GM12878 (cell line): Measurements from ENCODE around the gene ASIC1. TPM values are rescaled to one million over a fixed set of nuclear protein-coding genes. Genes with fewer than 3 reads are reported as not detected.

Source experiments
- BCLAF1 ChIP-seq: fragments of 450-650 bp; IDR thresholded peaks from 2 replicates; pipeline ENCODE4 v1.6.1; 2017; ENCODE audit warnings: antibody characterized with exemption, mild to moderate bottlenecking, moderate library complexity
- CHD1 ChIP-seq: IDR thresholded peaks from 2 replicates; pipeline ENCODE4 v1.6.1; 2012; ENCODE audit warnings: low read depth, low read length, improper control_type of control experiment
- ETV6 ChIP-seq, 2 experiments: fragments of 450-650 bp in 1 of 2; IDR thresholded peaks in 1 of 2; conservative IDR thresholded peaks in 1 of 2; 2 replicates each; pipeline ENCODE4 v1.6.1; 2014; ENCODE audit warnings: antibody characterized with exemption in 1 of 2, borderline replicate concordance in 1 of 2, low read depth in 1 of 2, mild to moderate bottlenecking in 1 of 2, moderate library complexity in 1 of 2
- FOS ChIP-seq: IDR thresholded peaks from 3 replicates; pipeline ENCODE4 v1.6.1; 2011; ENCODE audit warnings: borderline replicate concordance; ENCODE audit not compliant: insufficient read length; ENCODE audit errors: extremely low read depth
- LARP7 ChIP-seq: fragments of 450-650 bp; IDR thresholded peaks from 2 replicates; pipeline ENCODE4 v1.6.1; 2017; ENCODE audit warnings: mild to moderate bottlenecking
- MAX ChIP-seq: IDR thresholded peaks from 2 replicates; pipeline ENCODE4 v1.6.1; 2012; ENCODE audit warnings: low read depth, low read length, improper control_type of control experiment
- MEF2A ChIP-seq: IDR thresholded peaks from 2 replicates; pipeline ENCODE4 v1.6.1; 2011; ENCODE audit warnings: low read depth, mild to moderate bottlenecking, low read length, moderate library complexity; ENCODE audit not compliant: insufficient read depth
- MEF2B ChIP-seq: fragments of 450-650 bp; IDR thresholded peaks from 2 replicates; pipeline ENCODE4 v1.6.1; 2018; ENCODE audit warnings: mild to moderate bottlenecking, moderate library complexity; ENCODE audit not compliant: partially characterized antibody, poor library complexity, severe bottlenecking
- MXI1 ChIP-seq: fragments of 150-350 bp; IDR thresholded peaks from 2 replicates; pipeline ENCODE4 v1.6.1; 2011; ENCODE audit warnings: low read depth, mild to moderate bottlenecking, inconsistent platforms, low read length, improper control_type of control experiment
- MYC ChIP-seq: IDR thresholded peaks from 2 replicates; pipeline ENCODE4 v1.6.1; 2011; ENCODE audit warnings: mild to moderate bottlenecking, low read length, moderate library complexity, inconsistent platforms; ENCODE audit not compliant: insufficient read depth, insufficient replicate concordance, insufficient read length, severe bottlenecking
- NBN ChIP-seq: fragments of 450-650 bp; IDR thresholded peaks from 2 replicates; pipeline ENCODE4 v1.6.1; 2016
- NFYB ChIP-seq: IDR thresholded peaks from 2 replicates; pipeline ENCODE4 v1.6.1; 2011; ENCODE audit warnings: low read depth, mild to moderate bottlenecking, low read length, improper control_type of control experiment, moderate library complexity; ENCODE audit not compliant: insufficient read depth
- NR2F1 ChIP-seq: fragments of 450-650 bp; conservative IDR thresholded peaks from 2 replicates; pipeline ENCODE4 v1.6.1; 2017; ENCODE audit warnings: mild to moderate bottlenecking
- SP1 ChIP-seq: IDR thresholded peaks from one replicate; pipeline ENCODE4 v1.6.1; 2011; ENCODE audit warnings: low read depth, low read length
- SREBF2 ChIP-seq: IDR thresholded peaks from 2 replicates; pipeline ENCODE4 v1.6.1; 2012; ENCODE audit warnings: mild to moderate bottlenecking, low read length
- STAT3 ChIP-seq: IDR thresholded peaks from 2 replicates; pipeline ENCODE4 v1.6.1; 2011; ENCODE audit warnings: low read depth, low read length, improper control_type of control experiment
- SUZ12 ChIP-seq: fragments of 200-600 bp; sonication (generic); IDR thresholded peaks from one replicate; pipeline ENCODE4 v1.6.1; 2018; ENCODE audit warnings: antibody characterized with exemption, mild to moderate bottlenecking; ENCODE audit not compliant: unreplicated experiment
- USF2 ChIP-seq: IDR thresholded peaks from 2 replicates; pipeline ENCODE4 v1.6.1; 2011; ENCODE audit warnings: low read depth, low read length, improper control_type of control experiment, borderline replicate concordance
- YY1 ChIP-seq: IDR thresholded peaks from 2 replicates; pipeline ENCODE4 v1.6.1; 2011; ENCODE audit warnings: low read depth, mild to moderate bottlenecking, low read length
- ZBTB4 ChIP-seq: fragments of 450-650 bp; formaldehyde crosslinking; IDR thresholded peaks from 2 replicates; pipeline ENCODE4 v1.4.0; 2022; ENCODE audit warnings: mild to moderate bottlenecking, moderate library complexity
- polyA plus RNA-seq, 11 experiments: library from polyadenylated mRNA; depleted of rRNA in 4 of 11; unstranded in 6 of 11; stranded (reverse) in 5 of 11; fragments of >200 nt; fragmentation: Nextera tagmentation in 4 of 11; fragmentation: Illumina TruSeq in 1 of 11; extraction: Ambion mirVana in 4 of 11; extraction: Trizol in 1 of 11; gene quantifications; 1 replicate in 1 of 11; 2 replicates in 10 of 11; pipeline versions ENCODE4 v1.2.1 to v1.2.3, GENCODE V29; 2011 to 2016; ENCODE audit warnings: inconsistent platforms in 2 of 11, missing spikeins in 2 of 11, low read depth in 1 of 11
- total RNA-seq, 4 experiments: library from RNA; depleted of rRNA in 3 of 4; stranded (reverse); fragments of >200 nt in 3 of 4; fragmentation: Illumina TruSeq in 1 of 4; extraction: Trizol in 1 of 4; gene quantifications; 2 replicates each; pipeline versions ENCODE4 v1.2.1 to v1.2.3, GENCODE V29; 2013 to 2021

The ASIC1 gene
- total and polyA plus RNA-seq, 10 of the 15 experiments (the other 5 are each of a cell fraction or from before 2014, with no cell fraction given), result 0.02 to 0.28 (median 0.21) TPM; not detected in 4

- no peak for TF ChIP-seq STAT3
- TF ChIP-seq ZBTB4, result no peak
- peak; percentile 27 for TF ChIP-seq MEF2B
- peak; percentile 70 for TF ChIP-seq NR2F1
- 0 out of 2 replicates have a peak, but pooled peaks have one; percentile 49 for TF ChIP-seq NBN
- peak; percentile 97 for TF ChIP-seq MXI1
- 0 out of 2 replicates have a peak, but pooled peaks have one; percentile 8 for TF ChIP-seq YY1
- peak; percentile 71 for TF ChIP-seq MYC
- no peak for TF ChIP-seq BCLAF1
- TF ChIP-seq ETV6 (conservative IDR thresholded peaks at IDR 0.05 in 1 of 2, IDR thresholded peaks at IDR 0.05 in 1 of 2; ENCODE audit: borderline replicate concordance in 1 of 2, low read depth in 1 of 2), result no peak
- peak; percentile 86 for TF ChIP-seq USF2
- TF ChIP-seq CHD1, result no peak
- 0 out of 2 replicates have a peak, but pooled peaks have one; percentile 14 for TF ChIP-seq SREBF2
- peak; percentile 92 for TF ChIP-seq MAX
- TF ChIP-seq LARP7, result peak; percentile 99
- 0 out of 2 replicates have a peak, but pooled peaks have one; percentile 20 for TF ChIP-seq MEF2A
- TF ChIP-seq SUZ12, result no peak
- TF ChIP-seq SP1, result peak; percentile 81
- peak; percentile 93 for TF ChIP-seq NFYB
- peak; percentile 36 for TF ChIP-seq FOS
Observed at GRCh38 chr12:50111693-50112455, 54.5 kb downstream of the ASIC1 start, which contains the start of gene COX14 (continued).
